Endometrium (tissue), 2 donors: ENCODE results near the gene ISLR.

Experiments used
- FAIRE-seq: peaks from 2 replicates; lab custom pipeline; 2012; peaks lifted over from hg19 to GRCh38; lab: Jason Lieb, UNC
- donor health status: control.
- donor health status: control.

Gene ISLR

GRCh38 chr15:74212494-74212893, 39.0 kb downstream of the ISLR start:
- no peak for FAIRE-seq

GRCh38 chr15:74213858-74214284, 40.4 kb downstream of the ISLR start:
- FAIRE-seq, result no peak

- no peak for FAIRE-seq
Observed at GRCh38 chr15:74214324-74215021, 41.0 kb downstream of the ISLR start.

- no peak for FAIRE-seq
Observed at GRCh38 chr15:74215958-74216357, 42.4 kb downstream of the ISLR start.

- FAIRE-seq, result no peak
Observed at GRCh38 chr15:74216949-74217348, 43.4 kb downstream of the ISLR start.

GRCh38 chr15:74217907-74218885, 44.7 kb downstream of the ISLR start:
- no peak for FAIRE-seq

GRCh38 chr15:74220475-74221248, 47.2 kb downstream of the ISLR start:
- FAIRE-seq, result no peak

GRCh38 chr15:74221399-74222239, 48.1 kb downstream of the ISLR start:
- FAIRE-seq, result no peak

GRCh38 chr15:74222240-74223119, 49.0 kb downstream of the ISLR start:
- no peak for FAIRE-seq

- no peak for FAIRE-seq
Observed at GRCh38 chr15:74225928-74226327, 52.4 kb downstream of the ISLR start.
